HUES64 (cell line): ENCODE measurements around the gene CFDP1.
A peak's percentile ranks its signal among the peaks of the same experiment; 100 is the strongest.
"Not testable (repeated sequence)": the region's sequence is repeated elsewhere in the genome, so short reads cannot be mapped to it uniquely, and the experiment has no call there.

ENCODE experiments used
- H3K27ac ChIP-seq: 2 replicates; pipeline ENCODE4 v1.7.0; 2013; ENCODE audit warnings: low read depth, low read length, inconsistent platforms
- H3K27me3 ChIP-seq: 2 replicates; pipeline ENCODE4 v1.6.1; 2013; ENCODE audit warnings: mild to moderate bottlenecking, low read length; ENCODE audit not compliant: insufficient read depth
- H3K36me3 ChIP-seq: 2 replicates; pipeline ENCODE4 v1.6.1; 2013; ENCODE audit warnings: mild to moderate bottlenecking, low read length; ENCODE audit not compliant: insufficient read depth
- H3K4me1 ChIP-seq: 2 replicates; pipeline ENCODE4 v1.6.1; 2013; ENCODE audit warnings: mild to moderate bottlenecking, low read length, moderate library complexity; ENCODE audit not compliant: insufficient read depth
- H3K4me3 ChIP-seq: 2 replicates; pipeline ENCODE4 v1.5.1; 2013; ENCODE audit warnings: mild to moderate bottlenecking, low read length, moderate library complexity
- H3K9ac ChIP-seq: 2 replicates; pipeline ENCODE4 v1.6.1; 2013; ENCODE audit warnings: mild to moderate bottlenecking, low read depth, low read length
- H3K9me3 ChIP-seq: 2 replicates; pipeline ENCODE4 v1.6.1; 2013; ENCODE audit warnings: low read depth, low read length; ENCODE audit not compliant: insufficient read depth
- WGBS: fragments of 150-250, 120-280 bp; methylation state at CpG from one replicate; pipeline ENCODE4 v1.1.7; 2013; ENCODE audit warnings: missing lambda C conversion rate; 5-methylcytosine and 5-hydroxymethylcytosine counted together

CFDP1 gene

DNA sequence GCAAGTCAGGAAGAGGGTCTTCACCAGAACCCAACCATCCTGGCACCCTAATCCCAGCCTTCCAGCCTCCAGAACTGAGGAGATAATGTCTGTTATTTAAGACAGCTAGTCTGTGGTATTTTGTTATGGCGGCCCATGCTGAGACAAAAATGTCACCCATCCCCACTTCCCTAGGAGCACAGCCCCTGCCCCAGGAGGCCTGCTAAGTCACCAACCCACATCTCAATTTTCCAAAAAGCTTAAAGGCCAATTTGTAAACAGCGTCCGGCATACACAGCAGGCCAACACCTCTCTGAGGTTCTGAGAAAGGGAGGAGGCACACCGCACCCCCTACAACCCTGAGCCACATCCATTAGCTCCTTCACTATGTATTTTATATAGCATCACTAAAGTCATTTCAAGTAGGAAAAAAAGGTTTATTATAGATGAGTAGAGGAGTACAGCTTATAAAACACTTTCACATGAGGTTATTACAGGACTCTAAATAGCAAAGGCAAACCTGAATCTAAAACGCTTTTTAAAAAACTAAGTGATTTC is 24.2 kb upstream of the CFDP1 start:
- Histone ChIP-seq H3K9me3 (no peaks in the 10 kb centered on the region), H3K36me3 (peaks cover 3% of the 10 kb centered on the region; the same call in 1 of the 2 replicates), H3K4me1 (peaks cover 24% of the 10 kb centered on the region), H3K27me3 (no peaks in the 10 kb centered on the region), H3K9ac (no peak overlapping the region), H3K4me3 (no peak overlapping the region), H3K27ac (no peak overlapping the region)
- WGBS: 84% methylated on average over 4 of the region's 5 CpGs

DNA sequence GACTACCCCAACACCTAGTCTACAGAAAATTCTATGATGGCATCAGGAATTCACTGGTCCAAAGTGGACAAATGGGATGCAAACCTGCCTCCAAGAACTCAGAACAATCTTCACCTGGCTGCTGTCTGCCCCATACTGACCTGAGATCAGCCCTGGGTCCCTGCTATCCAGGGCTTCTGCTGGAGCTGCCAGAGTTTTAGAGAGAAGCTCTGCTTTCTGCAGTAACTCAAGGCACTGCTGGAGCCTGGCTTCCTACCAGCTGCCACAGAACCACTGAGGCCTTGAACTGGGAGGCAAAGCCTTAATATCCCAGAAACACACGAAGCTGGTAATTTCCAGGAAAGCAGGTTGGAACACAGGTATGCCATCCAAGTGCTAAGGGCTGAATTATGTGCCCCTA is 23.7 kb upstream of the CFDP1 start:
- Histone ChIP-seq H3K27me3 (no peaks in the 10 kb centered on the region), H3K36me3 (peaks cover 3% of the 10 kb centered on the region; the same call in 1 of the 2 replicates), H3K27ac (no peak overlapping the region), H3K4me1 (peaks cover 23% of the 10 kb centered on the region), H3K4me3 (no peak overlapping the region), H3K9me3 (no peaks in the 10 kb centered on the region), H3K9ac (no peak overlapping the region)
- 86% methylated on average over 1 of the region's 1 CpG for WGBS

DNA sequence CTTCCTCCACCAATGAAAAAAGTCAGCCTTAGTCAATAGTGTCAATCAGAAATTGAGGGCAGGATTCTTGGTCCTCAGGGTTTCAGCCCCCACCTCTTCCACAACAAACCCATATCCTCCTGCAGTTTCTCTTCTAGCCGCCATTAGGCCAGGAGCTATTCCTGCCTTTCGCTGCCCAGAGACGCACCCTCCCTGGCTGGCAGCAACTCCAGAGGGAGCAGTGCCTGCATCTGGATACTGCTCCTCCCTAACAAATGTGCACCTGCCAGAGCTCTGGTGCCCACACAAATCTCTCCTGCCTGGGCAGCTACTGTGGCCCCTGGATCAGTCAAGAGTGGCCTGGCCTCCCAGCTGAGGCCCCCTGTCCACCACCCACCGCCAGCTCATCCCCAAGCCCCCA is 23.2 kb upstream of the CFDP1 start:
- WGBS: 87% methylated on average over 4 of the region's 4 CpGs
- H3K4me3 ChIP-seq, H3K36me3 ChIP-seq, H3K27ac ChIP-seq, H3K9ac ChIP-seq, H3K27me3 ChIP-seq, H3K9me3 ChIP-seq: not testable (repeated sequence)
- peaks cover 23% of the 10 kb centered on the region for H3K4me1 ChIP-seq

DNA sequence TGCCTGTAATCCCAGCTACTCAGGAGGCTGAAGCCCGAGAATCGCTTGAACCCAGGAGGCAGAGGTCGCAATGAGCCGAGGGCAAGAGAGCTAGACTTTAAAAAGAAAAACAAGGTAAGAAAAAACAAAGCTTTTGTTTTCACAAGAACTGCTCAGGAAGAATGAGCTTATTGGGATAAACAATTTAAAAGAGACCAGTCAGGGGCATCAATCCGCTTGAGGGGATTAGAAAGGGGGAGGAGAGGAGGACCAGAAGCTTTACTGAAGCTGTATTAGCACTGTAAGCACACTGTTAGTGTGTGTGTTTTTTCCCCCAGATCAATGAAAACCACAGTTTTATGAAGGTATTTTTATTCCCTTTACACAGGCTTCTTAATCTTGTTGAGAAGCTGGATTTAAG is 22.4 kb upstream of the CFDP1 start:
- Histone ChIP-seq H3K27me3 (no peaks in the 10 kb centered on the region), H3K27ac (0 out of 2 replicates have a peak overlapping the region, but pooled peaks have one; percentile 12), H3K9me3 (no peaks in the 10 kb centered on the region), H3K36me3 (peaks cover 10% of the 10 kb centered on the region), H3K4me3 (no peak overlapping the region), H3K9ac (no peak overlapping the region), H3K4me1 (peaks cover 22% of the 10 kb centered on the region)
- 50% methylated on average over 5 of the region's 5 CpGs for WGBS

DNA sequence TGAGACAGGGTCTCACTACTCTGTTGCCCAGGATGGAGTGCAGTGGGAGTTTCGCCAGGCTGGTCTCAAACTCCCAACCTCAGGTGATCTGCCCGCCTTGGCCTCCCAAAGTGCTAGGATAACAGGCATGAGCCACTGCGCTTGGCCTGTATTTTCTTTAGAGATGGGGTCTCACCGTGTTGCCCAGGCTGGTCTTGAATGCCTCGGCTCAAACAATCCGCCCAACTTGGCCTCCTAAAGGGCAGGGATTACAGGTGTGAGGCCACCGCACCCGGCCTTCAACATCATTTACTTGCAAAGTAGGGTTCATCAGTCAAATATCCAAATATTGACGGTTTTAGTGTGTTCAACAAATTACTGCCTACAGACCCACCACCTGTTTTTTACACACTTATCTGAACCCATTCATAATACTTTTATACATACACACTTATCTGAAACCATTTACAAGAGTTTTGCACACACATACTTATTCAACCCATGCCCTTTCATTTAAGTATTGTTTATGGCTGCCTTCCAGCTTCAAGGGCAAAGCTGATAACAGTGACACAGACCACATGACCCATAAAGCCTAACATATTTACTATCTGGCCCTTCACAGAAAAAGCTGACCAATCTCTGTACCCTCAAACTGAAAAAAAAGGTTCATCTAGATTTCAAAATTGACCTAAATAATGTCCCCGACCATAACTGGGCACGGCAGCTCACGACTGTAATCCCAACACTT is 19.3 kb upstream of the CFDP1 start:
- H3K4me3 ChIP-seq: no peak overlapping the region
- H3K9me3 ChIP-seq: no peaks in the 10 kb centered on the region
- WGBS: 95% methylated on average over 12 of the region's 12 CpGs
- H3K27me3 ChIP-seq: no peaks in the 10 kb centered on the region
- no peak overlapping the region for H3K9ac ChIP-seq
- peaks cover 14% of the 10 kb centered on the region for H3K4me1 ChIP-seq
- peaks cover 28% of the 10 kb centered on the region for H3K36me3 ChIP-seq
- H3K27ac ChIP-seq: no peak overlapping the region

DNA sequence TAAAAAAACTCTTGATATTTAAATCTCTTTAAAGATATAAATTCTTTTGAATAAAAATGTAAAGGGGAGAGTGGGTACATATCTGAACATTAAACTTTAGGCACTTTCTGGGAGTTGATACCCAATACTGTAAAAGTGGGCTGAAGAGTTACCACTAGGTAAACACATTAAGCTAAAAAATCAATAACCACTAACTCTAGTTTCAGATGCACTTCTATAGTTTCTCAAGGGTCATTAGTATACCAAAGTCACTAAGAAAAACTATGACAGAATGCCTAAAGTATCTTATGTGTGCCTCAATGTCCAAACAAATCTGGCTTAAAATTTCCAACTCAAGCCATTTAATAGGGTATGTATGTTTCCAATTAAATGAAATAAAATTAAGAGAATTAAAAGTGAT is 13.1 kb upstream of the CFDP1 start:
- Histone ChIP-seq H3K27ac (no peak overlapping the region), H3K36me3 (peaks cover 40% of the 10 kb centered on the region)

DNA sequence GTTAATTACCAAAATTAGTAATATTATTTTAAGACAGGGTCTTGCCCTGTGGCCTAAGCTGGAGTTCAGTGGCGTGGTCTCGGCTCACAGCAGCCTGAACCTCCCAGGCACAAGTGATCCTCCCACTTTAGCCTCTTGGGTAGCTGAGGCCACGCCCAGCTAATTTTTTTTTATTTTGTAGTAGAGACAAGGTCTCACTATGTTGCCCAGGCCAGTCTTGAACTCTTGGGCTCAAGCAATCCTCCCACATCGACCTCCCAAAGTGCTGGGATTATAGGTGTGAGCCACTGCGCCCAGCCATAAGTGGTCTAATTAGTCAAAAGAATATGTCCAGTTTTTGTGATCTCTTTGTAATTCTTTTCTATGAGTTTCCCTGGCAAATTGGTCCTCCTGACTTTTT is 12.0 kb upstream of the CFDP1 start:
- no peak overlapping the region for H3K9ac ChIP-seq
- no peaks in the 10 kb centered on the region for H3K9me3 ChIP-seq
- H3K36me3 ChIP-seq: peaks cover 29% of the 10 kb centered on the region
- H3K27me3 ChIP-seq: no peaks in the 10 kb centered on the region
- no peak overlapping the region for H3K27ac ChIP-seq
- no peak overlapping the region for H3K4me3 ChIP-seq
- H3K4me1 ChIP-seq: no peaks in the 10 kb centered on the region
- 77% methylated on average over 5 of the region's 5 CpGs for WGBS

More for the DNA sequence above, 13.1 kb upstream of the CFDP1 start:
- H3K4me1 ChIP-seq: no peaks in the 10 kb centered on the region
- no peak overlapping the region for H3K4me3 ChIP-seq
- H3K27me3 ChIP-seq: no peaks in the 10 kb centered on the region
- no peak overlapping the region for H3K9ac ChIP-seq
- H3K9me3 ChIP-seq: no peaks in the 10 kb centered on the region

DNA sequence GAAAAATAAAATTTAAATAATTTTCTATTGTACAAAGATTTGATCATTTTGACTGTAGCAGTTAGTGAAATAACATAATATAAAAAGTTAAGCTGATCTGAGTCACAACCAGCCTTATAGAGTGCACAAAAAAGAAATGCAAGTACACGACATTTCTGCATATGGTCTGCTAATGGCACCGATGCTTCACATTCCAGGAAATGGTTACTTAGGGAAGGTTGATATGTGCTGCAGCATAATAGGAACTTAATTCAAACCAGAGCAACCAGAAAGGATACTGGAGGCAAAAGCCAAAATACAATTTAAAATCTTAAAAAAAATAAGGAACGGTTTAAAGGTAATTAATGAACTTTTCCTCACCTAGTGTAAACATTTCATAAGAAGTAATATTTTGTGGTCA is 10.0 kb upstream of the CFDP1 start:
- Histone ChIP-seq H3K4me3 (no peak overlapping the region), H3K36me3 (peaks cover 17% of the 10 kb centered on the region)

DNA sequence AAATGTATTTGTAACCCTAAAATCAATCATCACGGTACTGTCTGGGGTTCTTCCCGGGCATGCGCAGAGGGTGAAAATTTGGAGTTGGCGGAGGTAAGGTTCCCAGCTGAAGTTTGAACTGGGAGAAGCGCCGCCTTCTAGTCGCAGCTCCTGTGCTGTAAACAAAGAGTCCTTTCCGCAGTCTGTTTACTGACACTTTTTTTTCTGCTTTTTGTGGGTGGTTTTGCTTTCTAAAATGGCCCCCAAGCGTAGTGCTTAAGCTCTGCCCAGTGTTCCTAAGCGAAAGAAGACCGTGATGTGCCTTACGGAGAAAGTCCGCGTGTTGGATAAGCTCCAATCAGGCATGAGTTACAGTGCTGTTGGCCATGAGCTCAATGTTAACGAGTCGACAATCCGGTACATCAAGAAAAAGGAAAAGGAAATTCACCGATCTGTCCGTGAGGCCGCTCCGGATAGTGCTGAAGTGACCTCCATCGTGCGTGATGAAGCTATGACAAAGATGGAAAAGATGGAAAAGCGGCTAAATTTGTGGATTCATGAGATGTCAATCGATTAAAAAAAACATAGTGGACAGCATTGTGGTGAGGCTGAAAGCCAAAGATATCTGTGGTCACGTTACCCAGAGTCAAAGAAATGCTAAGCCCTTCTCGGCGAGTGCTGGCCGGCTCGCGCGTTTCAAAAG is 570 bp upstream of the CFDP1 start:
- Histone ChIP-seq H3K27ac (peak overlapping the region; percentile 85), H3K27me3 (no peaks in the 10 kb centered on the region), H3K36me3 (0 out of 2 replicates have a peak, but pooled peaks cover 2% of the 10 kb centered on the region), H3K9ac (peak overlapping the region; percentile 83), H3K4me3 (peak overlapping the region; percentile 87), H3K4me1 (no peaks in the 10 kb centered on the region), H3K9me3 (no peaks in the 10 kb centered on the region)
- 2% methylated on average over 32 of the region's 32 CpGs for WGBS

More for the DNA sequence above, 10.0 kb upstream of the CFDP1 start:
- H3K9ac ChIP-seq: no peak overlapping the region
- H3K4me1 ChIP-seq: no peaks in the 10 kb centered on the region
- H3K9me3 ChIP-seq: no peaks in the 10 kb centered on the region
- H3K27me3 ChIP-seq: no peaks in the 10 kb centered on the region
- no peak overlapping the region for H3K27ac ChIP-seq
- 94% methylated on average over 2 of the region's 3 CpGs for WGBS

DNA sequence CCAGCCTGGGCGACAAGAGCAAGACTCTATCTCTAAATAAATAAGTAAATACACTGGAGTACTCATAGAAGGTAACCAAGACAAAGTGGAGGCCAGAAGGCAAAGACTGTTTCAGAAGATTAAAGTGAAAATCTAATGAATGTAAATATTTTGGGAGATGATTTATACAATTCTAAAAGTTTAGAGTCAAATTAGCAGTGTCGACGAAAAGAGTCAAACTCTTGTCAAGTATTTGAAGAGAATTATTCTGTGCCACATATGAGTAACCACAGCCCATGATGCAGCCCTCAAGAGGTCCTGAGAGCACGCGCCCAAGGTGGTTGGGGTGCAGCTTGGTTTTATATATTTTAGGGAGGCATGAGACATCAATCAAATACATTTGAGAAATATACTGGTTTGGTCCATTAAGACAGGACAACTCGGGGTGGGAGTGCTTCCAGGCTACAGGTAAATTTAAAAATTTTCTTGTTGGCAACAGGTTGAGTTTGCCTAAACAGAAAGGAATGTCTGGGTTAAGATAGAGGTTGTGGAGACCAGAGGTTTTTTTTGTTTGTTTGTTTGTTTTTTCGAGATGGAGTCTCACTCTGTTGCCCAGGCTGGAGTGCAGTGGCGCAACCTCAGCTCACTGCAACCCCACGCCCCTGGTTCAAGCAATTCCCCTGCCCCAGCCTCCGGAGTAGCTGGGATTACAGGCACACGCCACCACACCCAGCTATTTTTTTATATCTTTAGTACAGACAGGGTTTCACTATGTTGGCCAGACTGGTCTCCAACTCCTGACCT is 3.5 kb downstream of the CFDP1 start:
- H3K4me1 ChIP-seq: no peaks in the 10 kb centered on the region
- no peak overlapping the region for H3K4me3 ChIP-seq
- H3K9me3 ChIP-seq: no peaks in the 10 kb centered on the region
- H3K9ac ChIP-seq: no peak overlapping the region
- no peaks in the 10 kb centered on the region for H3K27me3 ChIP-seq
- 85% methylated on average over 11 of the region's 11 CpGs for WGBS
- no peak overlapping the region for H3K27ac ChIP-seq
- 0 out of 2 replicates have a peak, but pooled peaks cover 2% of the 10 kb centered on the region for H3K36me3 ChIP-seq

DNA sequence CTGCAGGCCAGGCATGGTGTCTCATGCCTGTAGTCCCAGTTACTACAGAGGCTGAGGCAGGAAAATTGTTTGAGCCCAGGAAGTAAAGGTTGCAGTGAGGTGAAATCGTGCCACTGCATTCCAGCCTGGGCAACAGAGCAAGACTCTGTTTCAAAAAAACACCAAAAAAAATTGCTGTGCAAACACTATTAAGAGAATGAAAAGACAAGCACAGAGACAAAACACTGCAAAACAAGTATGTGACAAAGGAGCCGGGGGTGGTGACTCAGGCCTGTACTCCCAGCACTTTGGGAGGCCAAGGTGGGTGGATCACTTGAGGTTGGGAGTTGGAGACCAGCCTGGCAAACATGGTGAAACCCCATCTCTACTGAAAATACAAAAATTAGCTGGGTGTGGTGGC is 6.8 kb downstream of the CFDP1 start:
- 91% methylated on average over 2 of the region's 2 CpGs for whole genome bisulfite sequencing
- H3K4me1 ChIP-seq: not testable (repeated sequence)

More for the DNA sequence above, 6.8 kb downstream of the CFDP1 start:
- not testable (repeated sequence) for H3K4me3 ChIP-seq, H3K27ac ChIP-seq, H3K9me3 ChIP-seq, H3K9ac ChIP-seq, H3K36me3 ChIP-seq, H3K27me3 ChIP-seq
